NCI-H774 (cell line): ENCODE data around the gene RPL41.
"Not testable (repeated sequence)": the region's sequence is repeated elsewhere in the genome, so short reads cannot be mapped to it uniquely, and the experiment has no call there.

Experiments used
- DNase-seq: peaks from one replicate; lab custom pipeline; 2025; lab: John Stamatoyannopoulos, UW

The RPL41 gene

DNA sequence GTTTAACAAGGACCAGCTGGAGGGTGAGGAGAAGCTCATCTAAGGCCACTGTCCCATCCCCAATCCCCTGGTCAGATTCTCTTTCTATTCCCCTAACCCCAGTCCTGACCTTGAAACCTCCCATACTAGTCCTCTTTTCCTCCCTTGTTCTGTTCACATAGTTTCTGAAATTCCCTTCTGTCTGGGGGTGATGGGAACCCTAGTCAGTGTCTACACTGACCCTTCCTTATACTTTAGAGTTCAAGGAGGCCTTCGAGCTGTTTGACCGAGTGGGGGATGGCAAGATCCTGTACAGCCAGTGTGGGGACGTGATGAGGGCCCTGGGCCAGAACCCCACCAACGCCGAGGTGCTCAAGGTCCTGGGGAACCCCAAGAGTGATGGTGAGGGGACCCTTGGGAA is 38.4 kb downstream of the RPL41 start:
- no peak for DNase-seq

DNA sequence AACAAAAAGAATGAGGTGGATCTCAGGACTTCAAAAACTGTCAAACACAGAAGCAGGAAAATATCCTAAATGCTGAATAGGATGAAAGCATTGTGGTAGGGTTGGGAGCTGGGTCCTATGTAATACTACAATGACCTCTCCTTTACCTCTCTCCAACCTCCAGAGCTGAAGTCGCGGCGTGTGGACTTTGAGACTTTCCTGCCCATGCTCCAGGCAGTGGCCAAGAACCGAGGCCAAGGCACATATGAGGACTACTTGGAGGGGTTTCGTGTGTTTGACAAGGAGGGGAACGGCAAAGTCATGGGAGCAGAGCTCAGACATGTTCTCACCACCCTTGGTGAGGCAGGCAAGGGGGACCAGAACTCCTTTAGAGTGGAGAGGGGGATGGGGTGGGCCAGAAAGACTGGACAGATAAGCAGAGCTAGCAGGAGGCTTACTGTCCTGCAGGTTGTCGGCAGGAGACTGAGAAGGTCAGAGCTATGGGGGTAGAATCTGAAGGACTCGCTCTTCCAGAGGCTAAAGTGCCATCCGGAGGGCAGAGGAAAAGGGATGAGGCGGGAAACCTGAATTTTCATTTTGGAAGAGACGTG is 38.9 kb downstream of the RPL41 start:
- no peak for DNase-seq

- not testable (repeated sequence) for DNase-seq
Observed at GRCh38 chr12:56156464-56157200, 40.2 kb downstream of the RPL41 start.

DNA sequence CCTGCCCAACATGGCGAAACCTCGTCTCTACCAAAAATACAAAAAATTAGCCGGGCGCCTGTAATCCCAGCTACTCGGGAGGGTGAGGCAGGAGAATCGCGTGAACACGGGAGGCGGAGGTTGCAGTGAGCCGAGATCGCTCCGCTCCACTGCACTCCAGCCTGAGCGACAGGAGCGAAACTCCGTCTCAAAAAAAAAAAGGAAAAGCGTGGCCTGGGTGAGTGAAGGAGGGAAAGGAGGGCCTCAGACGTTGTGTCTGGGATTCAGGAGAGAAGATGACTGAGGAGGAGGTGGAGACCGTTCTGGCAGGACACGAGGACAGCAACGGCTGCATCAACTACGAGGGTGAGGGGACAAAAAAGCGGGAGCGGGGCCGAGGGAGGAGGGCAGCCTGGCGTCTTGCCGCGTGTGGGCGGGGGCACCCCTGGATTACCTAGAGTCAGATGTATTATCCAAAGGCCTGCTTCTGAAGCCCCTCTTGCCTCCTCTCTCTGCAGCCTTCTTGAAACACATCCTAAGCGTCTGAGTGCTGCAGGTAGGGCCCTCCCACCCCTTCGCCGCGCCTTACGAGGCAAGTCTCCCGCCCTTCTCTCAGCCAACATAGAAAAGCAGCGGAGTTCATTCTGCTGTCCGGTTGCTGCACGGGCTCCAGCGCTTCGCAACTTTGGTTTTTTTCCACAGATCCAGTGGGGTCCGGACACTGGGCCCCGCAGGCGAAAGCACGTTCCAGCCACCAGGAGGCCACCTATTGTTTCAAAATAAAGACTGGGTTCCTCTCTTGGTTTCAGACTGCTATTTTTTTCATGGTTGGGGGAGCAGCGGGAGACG is 41.0 kb downstream of the RPL41 start:
- peak; percentile 82 for DNase-seq

DNA sequence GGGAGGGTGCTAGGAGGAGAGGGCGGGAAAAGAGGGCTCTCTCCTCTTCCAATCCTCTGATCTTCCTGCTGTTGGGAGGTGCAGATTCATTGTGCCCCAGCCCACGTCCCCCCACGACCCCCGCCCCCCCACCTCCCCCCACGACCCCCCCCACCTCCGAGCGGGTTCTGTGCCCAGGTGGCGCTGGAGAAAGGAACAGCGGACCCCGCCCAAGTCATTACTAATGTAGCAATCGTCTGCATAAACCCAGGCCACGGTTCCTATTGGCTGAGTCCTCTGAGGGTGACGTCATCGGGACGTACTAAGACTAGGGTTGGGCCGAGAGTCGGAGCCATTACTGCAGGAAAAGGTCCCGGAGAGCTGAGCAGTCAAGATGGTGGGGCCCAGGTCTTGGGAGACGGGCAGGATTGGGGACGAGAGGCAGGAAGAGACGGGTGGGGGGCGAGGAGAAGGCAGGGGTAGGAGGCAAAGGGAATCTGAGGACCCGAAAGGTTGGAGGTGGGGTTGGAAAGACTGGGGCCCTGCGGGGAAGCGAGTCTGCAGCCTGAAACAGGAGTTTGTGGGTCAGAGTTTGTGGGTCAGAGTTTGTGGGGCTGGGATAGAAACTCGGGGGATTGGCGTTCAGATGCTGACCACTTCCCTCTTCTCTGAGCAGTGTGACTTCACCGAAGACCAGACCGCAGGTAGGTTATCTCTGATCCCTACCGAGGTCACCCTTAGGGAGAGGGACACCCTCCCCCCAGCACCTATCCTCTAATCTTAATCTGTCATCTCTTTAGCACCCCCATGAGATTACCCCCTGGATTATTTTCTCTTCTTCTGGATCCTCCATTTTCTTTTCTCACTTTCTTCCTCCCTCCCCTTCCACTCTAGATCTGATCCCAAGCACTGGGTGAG is 41.8 kb downstream of the RPL41 start, which contains the start of gene MYL6:
Gene MYL6, plus strand, starts transcription at position 331 of the 897 bp plus-strand sequence. Its CDS starts 43 bp downstream, at position 374.
- DNase-seq = peak; percentile 98

DNA sequence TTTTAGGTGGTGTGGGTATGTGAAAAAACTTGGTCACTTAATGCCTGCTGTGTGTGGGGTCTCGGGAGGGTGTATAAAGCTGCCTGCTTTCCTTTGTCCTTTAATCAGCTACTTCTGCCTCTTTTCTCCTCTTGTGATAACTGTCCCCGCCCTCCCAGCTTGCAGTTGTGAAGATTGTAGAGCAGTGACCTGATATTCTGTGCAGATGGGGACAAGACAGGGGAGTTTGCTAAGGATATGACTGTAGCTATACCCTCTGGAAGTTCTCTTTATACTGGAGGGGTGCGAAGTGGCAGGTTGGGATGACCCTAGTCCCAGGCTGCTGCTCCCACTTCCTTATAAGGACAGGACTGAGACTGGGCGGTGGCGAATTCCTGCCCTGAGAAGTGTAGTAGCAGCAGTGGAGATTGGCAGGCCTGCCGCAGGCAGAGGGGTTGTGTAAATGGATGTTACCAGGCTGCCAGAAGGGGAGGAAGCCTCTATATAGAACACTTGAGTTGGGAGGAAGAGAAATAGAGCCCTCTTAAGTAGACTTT is 42.6 kb downstream of the RPL41 start:
- no peak for DNase-seq

DNA sequence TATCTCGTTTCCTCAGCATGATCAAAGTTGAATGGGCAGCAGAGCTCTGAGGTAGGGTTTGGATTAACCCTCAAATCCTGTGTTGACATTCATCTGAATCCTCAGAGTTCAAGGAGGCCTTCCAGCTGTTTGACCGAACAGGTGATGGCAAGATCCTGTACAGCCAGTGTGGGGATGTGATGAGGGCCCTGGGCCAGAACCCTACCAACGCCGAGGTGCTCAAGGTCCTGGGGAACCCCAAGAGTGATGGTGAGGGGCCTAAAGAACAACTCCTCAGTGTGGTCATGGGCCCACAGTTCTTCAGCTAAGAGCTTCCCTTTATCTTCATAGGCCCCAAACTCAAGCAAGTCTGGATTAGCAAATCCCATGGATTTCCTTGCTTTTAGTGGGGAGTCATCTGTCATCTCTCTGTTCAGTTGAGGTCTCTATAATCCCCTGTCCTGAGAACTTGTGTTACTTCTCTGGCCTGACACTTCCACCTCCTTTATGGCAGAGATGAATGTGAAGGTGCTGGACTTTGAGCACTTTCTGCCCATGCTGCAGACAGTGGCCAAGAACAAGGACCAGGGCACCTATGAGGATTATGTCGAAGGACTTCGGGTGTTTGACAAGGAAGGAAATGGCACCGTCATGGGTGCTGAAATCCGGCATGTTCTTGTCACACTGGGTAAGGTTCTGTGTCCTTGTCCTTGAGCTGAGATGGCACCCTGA is 43.2 kb downstream of the RPL41 start:
- DNase-seq = no peak

DNA sequence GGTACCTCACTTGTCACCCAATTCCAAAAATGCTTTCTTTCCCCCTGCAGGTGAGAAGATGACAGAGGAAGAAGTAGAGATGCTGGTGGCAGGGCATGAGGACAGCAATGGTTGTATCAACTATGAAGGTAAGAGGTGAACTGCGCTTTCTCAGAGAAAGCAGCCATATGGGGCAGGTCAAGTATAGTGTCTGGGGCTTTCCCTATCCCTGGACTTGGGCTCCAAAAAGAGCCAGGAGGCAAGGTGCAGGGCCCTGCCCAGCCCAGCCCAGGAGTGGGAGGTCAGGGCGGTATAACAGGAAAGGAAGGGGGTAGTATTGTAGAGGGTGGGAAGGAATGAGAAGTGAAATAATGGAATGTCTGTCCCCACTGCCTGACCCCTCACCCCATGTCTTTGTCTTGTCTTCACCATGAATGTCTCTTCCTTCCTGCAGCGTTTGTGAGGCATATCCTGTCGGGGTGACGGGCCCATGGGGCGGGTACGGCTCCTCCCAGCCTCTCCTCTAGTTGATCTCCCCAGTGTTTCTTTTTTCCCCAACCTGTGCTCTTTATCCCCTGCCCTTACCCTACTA is 43.8 kb downstream of the RPL41 start:
- DNase-seq = no peak

DNA sequence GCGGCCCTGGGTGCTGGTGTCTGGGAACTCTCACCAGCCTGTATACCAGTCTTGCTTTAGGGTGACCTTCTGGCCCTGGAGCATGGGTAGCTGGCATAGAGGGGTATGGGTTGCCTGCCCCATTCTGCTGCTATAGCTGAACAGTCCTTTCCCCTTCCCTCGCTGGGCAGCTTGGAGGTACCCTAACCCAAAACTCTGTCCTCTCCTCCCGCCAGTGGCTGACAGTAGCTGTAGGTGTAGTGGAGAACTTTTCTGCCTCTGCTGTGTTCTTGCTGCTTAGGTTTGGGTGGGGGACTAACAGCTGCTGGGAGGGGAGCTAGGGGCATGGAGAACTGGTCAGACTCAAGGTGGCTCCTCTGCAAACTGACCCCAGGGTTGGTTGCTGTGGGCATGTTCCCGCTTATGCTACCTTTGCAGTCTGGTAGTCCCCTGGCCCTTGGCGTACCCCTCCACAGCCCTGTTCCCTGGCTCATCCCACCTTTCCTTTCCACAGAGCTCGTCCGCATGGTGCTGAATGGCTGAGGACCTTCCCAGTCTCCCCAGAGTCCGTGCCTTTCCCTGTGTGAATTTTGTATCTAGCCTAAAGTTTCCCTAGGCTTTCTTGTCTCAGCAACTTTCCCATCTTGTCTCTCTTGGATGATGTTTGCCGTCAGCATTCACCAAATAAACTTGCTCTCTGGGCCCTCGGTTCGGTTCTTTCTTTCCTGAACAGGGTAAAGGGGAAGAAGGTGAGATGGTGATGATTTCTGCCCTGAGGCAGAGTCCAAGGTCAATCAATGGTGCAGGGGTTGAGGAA is 44.7 kb downstream of the RPL41 start:
- no peak for DNase-seq

- no peak for DNase-seq
Observed at GRCh38 chr12:56161690-56162351, 45.4 kb downstream of the RPL41 start.

- no peak for DNase-seq
Observed at GRCh38 chr12:56162468-56163290, 46.2 kb downstream of the RPL41 start.

- DNase-seq = no peak
Observed at GRCh38 chr12:56163533-56164344, 47.3 kb downstream of the RPL41 start.

GRCh38 chr12:56164345-56164729 is 47.9 kb downstream of the RPL41 start:
- no peak for DNase-seq

GRCh38 chr12:56165369-56165768 is 48.9 kb downstream of the RPL41 start:
- no peak for DNase-seq
